Activated CD4-positive, alpha-beta T cell treated with anti-CD3 and anti-CD28 coated beads, Interleukin-10, Interleukin-2, amounts not matched to agents 100 ng/mL and 50 ng/mL, durations not matched to agents 16 hours and 8 hours (primary cell): ENCODE results near the gene MACROH2A2.
"Not testable (repeated sequence)": the region's sequence is repeated elsewhere in the genome, so short reads cannot be mapped to it uniquely, and the experiment has no call there.

ENCODE experiments used
- DNase-seq: peaks from one replicate; pipeline ENCODE4 v3.0.0-alpha.2; 2020

Gene MACROH2A2

DNA sequence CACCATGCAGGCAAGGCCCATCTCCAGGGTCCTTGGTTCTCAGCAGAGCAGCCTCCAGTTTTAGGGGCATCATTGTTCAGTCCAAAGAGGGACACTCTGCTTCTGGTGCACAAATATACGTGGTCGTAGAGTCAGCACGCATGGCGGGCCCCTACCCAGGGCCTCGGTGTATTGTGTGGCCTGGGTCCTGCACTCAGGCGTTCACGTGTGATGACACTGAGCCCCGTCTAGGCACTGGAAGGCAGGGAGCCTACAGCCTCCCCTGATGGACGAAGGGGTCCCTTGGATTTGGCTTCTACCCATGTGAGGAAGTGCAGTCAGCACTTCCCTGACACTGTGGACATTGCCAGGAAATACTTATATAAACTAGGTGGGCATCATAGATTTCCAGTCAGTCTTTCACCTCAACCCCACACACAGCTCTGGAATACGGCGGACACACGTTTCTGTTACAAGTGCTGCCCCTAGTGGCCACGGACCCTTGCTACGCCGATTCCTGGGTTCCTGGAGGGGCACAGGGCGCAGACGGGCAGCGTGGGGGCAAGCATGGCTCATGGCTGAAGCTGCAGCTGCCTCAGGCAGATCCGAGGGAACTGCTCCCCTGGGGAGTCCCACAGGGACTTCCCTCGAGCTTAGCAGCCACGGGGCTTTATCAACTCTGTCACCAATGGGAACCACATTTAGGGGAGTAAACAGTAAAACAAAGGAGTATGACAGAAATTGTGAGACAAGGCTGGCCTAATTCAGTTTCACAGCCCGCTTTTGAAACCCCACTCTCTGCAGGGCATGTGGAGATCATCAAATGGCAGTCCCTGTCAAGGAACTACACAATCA is 54.5 kb downstream of the MACROH2A2 start:
- no peak for DNase-seq

DNA sequence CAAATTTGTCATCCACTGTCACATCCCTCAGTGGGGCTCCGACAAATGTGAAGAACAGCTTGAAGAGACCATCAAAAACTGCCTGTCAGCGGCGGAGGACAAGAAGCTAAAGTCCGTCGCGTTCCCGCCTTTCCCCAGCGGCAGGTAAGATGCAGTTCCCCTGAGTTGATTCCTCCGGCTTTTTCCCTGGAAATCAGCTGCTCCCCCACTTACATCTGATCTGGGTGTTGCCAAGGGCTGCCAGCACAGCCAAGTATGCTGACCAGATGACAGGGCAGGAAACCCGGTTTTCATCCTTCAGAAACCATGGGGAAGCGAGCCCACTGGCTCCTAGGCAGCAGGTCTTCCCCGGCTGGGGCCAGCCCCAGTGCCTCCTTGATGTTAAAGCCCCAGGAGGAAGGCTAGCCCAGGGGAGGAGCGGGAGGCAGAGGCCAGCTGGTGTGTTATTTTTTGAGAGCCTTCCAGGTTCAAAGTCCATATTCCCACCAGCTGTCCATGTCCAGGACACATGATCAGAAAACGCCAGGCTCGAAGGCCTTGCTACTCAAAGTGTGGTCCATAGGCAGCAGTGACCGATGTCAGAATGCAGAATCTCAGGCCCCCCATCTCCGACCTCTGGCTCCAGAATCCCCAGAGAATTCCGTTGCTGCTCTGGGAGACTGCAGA is 56.6 kb downstream of the MACROH2A2 start:
- no peak for DNase-seq

DNA sequence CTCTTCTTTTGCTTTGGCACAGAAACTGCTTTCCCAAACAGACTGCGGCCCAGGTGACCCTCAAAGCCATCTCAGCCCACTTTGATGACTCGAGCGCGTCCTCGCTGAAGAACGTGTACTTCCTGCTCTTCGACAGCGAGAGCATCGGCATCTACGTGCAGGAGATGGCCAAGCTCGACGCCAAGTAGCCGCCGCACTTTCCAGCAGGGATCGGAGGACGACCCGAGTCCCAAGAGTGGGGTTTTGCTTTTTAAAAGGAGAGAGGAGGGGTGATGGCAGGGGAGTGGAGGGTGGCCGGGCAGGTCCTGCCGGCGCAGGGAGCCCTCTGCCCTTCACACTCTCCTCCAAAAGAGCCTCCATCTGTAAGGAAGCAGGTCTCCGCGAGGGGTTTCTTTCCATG is 58.9 kb downstream of the MACROH2A2 start:
- no peak for DNase-seq

GRCh38 chr10:70112071-70112470 is 59.4 kb downstream of the MACROH2A2 start:
- no peak for DNase-seq

DNA sequence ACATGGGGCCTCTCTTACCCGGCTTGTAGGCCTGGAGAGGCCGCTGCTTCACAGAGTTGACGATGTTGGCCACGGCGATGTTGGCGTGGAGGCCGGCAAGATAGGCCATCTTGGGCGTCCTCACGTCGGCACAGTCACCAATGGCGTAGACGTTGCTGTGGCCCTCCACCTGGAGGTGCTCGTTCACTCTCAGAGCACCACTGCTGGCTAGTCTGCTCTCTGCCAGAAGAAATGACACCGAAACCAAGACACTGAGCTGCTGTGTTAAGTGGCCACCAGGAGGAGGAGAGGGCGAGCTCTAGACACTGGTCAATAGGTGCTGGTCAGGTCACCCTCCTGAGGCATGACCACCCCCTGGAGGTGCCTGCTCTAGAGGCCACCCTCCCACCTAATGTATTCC is 62.3 kb downstream of the MACROH2A2 start:
- no peak for DNase-seq

- peak; percentile 62 for DNase-seq
Measured at GRCh38 chr10:70115948-70116682, 63.5 kb downstream of the MACROH2A2 start.

DNA sequence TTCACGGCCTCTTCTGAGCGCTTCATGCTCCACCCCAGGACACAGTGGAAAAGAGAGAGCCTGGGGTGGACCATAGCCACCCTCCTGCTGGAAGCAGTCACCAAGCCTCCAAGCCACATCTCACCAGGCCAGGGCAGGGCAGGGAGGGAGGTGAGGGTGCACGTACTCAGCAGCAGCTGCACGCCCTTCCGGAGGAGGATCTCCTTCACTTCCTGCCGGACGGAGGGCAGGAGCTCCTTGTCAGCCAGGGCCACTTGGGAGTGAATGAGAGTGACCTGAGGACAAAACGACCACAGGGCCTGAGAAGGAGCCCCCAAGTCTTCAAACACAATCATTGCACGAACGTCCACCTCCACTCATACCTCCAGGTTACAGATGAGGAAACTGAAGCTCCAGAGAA is 65.0 kb downstream of the MACROH2A2 start:
- no peak for DNase-seq

DNA sequence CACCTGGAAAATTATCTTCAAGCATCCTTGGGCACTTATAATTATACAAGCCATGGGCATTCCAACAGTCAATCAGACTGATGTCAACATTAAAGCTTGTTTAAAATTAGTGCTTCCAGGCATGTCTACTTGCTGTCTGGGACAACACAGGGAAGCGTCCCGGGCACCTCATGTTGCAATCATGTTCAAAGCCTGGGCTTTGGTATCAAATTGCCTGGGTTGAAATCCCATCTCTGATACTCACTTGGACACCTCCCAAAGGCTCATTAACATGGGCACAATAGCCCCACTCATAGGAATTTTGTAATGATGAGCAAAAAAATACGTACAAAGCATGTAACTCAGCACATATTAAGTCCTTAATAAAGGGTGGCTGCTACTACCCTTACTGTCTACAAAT is 65.5 kb downstream of the MACROH2A2 start:
- DNase-seq: no peak

GRCh38 chr10:70119197-70119596 is 66.6 kb downstream of the MACROH2A2 start:
- no peak for DNase-seq

DNA sequence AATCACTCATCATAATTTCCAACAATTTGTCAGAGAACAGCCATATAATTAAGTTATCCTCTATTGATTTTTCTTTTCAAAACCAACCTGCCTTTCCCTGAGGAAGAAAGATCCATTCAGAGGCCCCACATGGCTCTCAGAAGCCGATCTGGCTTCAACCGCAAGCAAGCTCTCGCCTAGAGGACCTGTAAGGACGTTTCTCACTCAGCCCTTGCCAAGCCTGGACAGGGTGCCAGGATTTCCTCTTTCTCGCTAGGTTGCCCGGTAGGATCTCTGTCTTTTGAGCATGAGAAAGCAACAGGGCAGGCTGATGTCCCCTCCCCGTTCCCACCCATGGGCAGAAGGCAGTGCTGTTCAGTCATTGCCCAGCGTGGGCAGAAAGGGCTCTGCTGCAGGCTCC is 67.0 kb downstream of the MACROH2A2 start:
- DNase-seq: no peak

GRCh38 chr10:70120417-70120816 is 67.8 kb downstream of the MACROH2A2 start:
- DNase-seq: no peak

DNA sequence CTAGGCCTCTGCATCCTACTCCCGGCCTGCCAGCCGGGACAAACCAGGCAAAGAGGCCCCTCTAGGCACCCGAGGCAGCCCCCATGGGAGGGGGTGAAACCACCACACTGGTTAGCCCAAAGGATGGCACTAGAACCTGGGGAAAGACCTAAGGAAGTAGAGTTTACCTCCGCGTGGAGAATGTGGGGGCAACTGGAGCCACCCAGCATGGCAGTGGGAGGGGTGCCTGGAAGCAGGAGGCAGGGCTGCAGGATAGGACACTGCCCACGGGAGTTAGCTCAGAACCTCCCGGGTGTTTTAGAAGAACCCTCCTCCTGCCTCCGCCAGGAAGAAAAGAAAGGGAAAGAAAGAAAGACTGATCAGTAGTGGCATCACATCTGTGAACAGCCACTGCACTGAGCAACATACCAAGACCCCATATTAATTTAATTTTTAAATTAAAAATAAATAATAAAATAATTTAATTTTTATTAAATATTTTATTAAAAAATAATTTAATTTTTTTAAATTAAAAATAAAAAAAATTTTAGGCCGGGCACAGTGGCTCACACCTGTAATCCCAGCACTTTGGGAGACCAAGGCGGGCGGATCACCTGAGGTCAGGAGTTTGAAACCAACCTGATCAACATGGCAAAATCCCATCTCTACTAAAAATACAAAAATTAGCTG is 68.8 kb downstream of the MACROH2A2 start:
- DNase-seq: no peak

- DNase-seq: no peak
Measured at GRCh38 chr10:70122742-70123141, 70.1 kb downstream of the MACROH2A2 start.

GRCh38 chr10:70123166-70123565 is 70.5 kb downstream of the MACROH2A2 start:
- not testable (repeated sequence) for DNase-seq

GRCh38 chr10:70123817-70124216 is 71.2 kb downstream of the MACROH2A2 start:
- DNase-seq: no peak

GRCh38 chr10:70124415-70124814 is 71.8 kb downstream of the MACROH2A2 start:
- DNase-seq: no peak

- no peak for DNase-seq
Measured at GRCh38 chr10:70124918-70125317, 72.3 kb downstream of the MACROH2A2 start.

- DNase-seq: no peak
Measured at GRCh38 chr10:70125918-70126552, 73.4 kb downstream of the MACROH2A2 start.

GRCh38 chr10:70126700-70127395 is 74.2 kb downstream of the MACROH2A2 start:
- no peak for DNase-seq

DNA sequence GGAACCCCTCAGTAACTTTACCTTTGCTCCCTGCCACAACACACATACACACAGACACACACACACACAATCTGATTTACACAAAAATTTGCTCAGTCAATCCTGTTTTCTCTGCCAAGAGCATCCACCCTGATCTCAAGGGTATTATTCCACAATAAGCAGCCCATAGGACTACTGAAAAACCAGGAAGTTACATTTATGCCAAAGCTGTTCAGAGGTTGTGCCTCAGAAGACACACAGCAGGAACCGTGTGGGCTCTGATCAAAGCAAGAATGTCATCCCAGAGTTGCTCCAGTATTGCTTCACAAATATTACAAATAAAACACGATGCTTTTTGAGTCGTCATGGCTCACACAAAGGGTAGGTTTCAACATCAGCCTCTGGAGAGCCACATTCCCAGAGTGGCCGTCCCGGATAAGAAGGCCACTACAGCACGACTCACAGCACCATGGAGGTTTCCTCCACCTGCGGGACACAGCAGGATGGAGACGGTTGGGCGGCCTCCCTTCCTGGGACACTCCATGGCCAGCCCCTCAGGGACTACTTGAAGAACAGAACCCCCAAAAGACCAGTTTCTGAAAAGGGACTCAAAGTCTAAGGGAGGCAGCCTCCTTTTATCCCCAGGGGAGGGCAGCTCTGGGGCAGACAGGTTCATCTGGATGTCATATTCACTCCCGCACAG is 78.4 kb downstream of the MACROH2A2 start:
- no peak for DNase-seq

DNA sequence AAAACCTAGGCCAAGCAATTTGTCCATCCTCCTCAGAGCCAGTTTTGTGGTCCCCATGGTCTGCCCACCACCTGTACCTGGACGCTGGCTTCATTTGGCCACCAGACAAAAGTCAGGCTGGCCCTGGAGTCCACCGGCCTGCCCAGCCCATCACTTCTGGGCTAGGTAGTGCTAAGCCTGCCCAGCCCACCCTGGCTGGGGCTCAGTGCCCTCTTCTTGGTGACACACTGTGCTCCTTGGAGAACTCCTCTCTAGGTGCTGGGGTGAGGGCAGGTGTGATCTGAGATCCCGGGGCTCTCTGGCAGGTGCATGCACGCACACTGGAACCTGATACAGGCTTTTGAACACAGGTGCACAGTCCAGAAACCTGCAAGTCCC is 78.9 kb downstream of the MACROH2A2 start:
- no peak for DNase-seq
